Fibroblast of lung (primary cell): Measurements from ENCODE around the gene VTI1A. TPM values are rescaled to one million over a fixed set of nuclear protein-coding genes. Genes with fewer than 3 reads are reported as not detected.

ENCODE experiments used
- DNase-seq, 2 donors: peaks; one replicate each; pipeline versions ENCODE4 v3.0.0 to v3.0.0-alpha.2; 2010; ENCODE audit warnings: low read depth in 2 of 2
- H2AFZ ChIP-seq: 2 replicates; pipeline ENCODE4 v1.5.1; 2012; ENCODE audit warnings: low read length, control low read depth, inconsistent platforms
- H3K27ac ChIP-seq: 2 replicates; pipeline ENCODE4 v1.5.1; 2011; ENCODE audit warnings: low read length, control low read depth; ENCODE audit not compliant: insufficient read depth
- H3K27me3 ChIP-seq: 2 replicates; pipeline ENCODE4 v1.5.1; 2011; ENCODE audit warnings: mild to moderate bottlenecking, low read length; ENCODE audit not compliant: control insufficient read depth, insufficient read depth
- H3K36me3 ChIP-seq: 2 replicates; pipeline ENCODE4 v1.5.1; 2011; ENCODE audit warnings: low read length; ENCODE audit not compliant: control insufficient read depth, insufficient read depth
- H3K4me1 ChIP-seq: 2 replicates; pipeline ENCODE4 v1.5.1; 2011; ENCODE audit warnings: low read length; ENCODE audit not compliant: control insufficient read depth, insufficient read depth; ENCODE audit errors: extremely low read depth
- H3K4me2 ChIP-seq: 2 replicates; pipeline ENCODE4 v1.5.1; 2011; ENCODE audit warnings: low read length, control low read depth; ENCODE audit not compliant: insufficient read depth; ENCODE audit errors: extremely low read depth
- H3K4me3 ChIP-seq, 4 experiments: fragments of 200-600 bp in 1 of 4; sonication (generic) in 1 of 4; replicated peaks in 1 of 4; 2 replicates each; pipeline ENCODE4 v1.5.1; 2011 to 2016; ENCODE audit warnings: low read length in 4 of 4, low read depth in 3 of 4, mild to moderate bottlenecking in 3 of 4, control low read depth in 2 of 4, inconsistent platforms in 1 of 4, mixed read lengths in 1 of 4; ENCODE audit not compliant: insufficient read depth in 1 of 4; ENCODE audit errors: control extremely low read depth in 1 of 4
- H3K79me2 ChIP-seq: 2 replicates; pipeline ENCODE4 v1.5.1; 2012; ENCODE audit warnings: mild to moderate bottlenecking, low read length, inconsistent platforms; ENCODE audit not compliant: control insufficient read depth, insufficient read depth
- H3K9ac ChIP-seq: 2 replicates; pipeline ENCODE4 v1.5.1; 2011; ENCODE audit warnings: mild to moderate bottlenecking, low read length, control low read depth; ENCODE audit not compliant: insufficient read depth
- H3K9me3 ChIP-seq: 2 replicates; pipeline ENCODE4 v1.5.1; 2012; ENCODE audit warnings: low read depth, low read length; ENCODE audit not compliant: control insufficient read depth, insufficient read depth
- H4K20me1 ChIP-seq: 2 replicates; pipeline ENCODE4 v1.5.1; 2011; ENCODE audit warnings: low read length; ENCODE audit not compliant: control insufficient read depth, insufficient read depth; ENCODE audit errors: extremely low read depth
- EZH2 ChIP-seq: IDR thresholded peaks from 2 replicates; pipeline ENCODE4 v1.5.1; 2012; ENCODE audit warnings: low read length, control low read depth, mild to moderate bottlenecking; ENCODE audit errors: missing control alignments
- polyA plus RNA-seq, 2 donors: library from polyadenylated mRNA; depleted of rRNA in 1 of 2; stranded (reverse) in 1 of 2; unstranded in 1 of 2; fragments of >200 nt; gene quantifications; 2 replicates each; pipeline ENCODE4 v1.2.1, GENCODE V29; 2011 to 2012; ENCODE audit warnings: missing spikeins in 1 of 2
- total RNA-seq: library from RNA; depleted of rRNA; stranded (reverse); fragments of >200 nt; gene quantifications from 2 replicates; pipeline ENCODE4 v1.2.1, GENCODE V29; 2014
- TF ChIP-seq, protein P1 (sequence below), 2 donors: IDR thresholded peaks in 1 of 2; conservative IDR thresholded peaks in 1 of 2; 1 replicate in 1 of 2; 2 replicates in 1 of 2; pipeline ENCODE4 v1.5.1; 2011 to 2012; ENCODE audit warnings: low read length in 2 of 2, control low read depth in 1 of 2, inconsistent platforms in 1 of 2, low read depth in 1 of 2, mild to moderate bottlenecking in 1 of 2

The VTI1A gene
- total and polyA plus RNA-seq, 2 donors (not counting 1 experiment from before 2014, with no cell fraction given): 19.1 to 30.9 TPM

- Histone ChIP-seq H3K4me1 (no peaks in the 10 kb centered on the region), H3K4me2 (no peak overlapping the region), H3K9ac (no peak overlapping the region), H3K27ac (no peak overlapping the region), H3K9me3 (no peaks in the 10 kb centered on the region), H3K79me2 (no peaks in the 10 kb centered on the region), H3K36me3 (no peaks in the 10 kb centered on the region), H3K27me3 (no peaks in the 10 kb centered on the region), H4K20me1 (no peaks in the 10 kb centered on the region), H3K4me3 (no peak overlapping the region), H2AFZ (no peak overlapping the region)
- no peak for DNase-seq
- TF ChIP-seq, protein P1, sequence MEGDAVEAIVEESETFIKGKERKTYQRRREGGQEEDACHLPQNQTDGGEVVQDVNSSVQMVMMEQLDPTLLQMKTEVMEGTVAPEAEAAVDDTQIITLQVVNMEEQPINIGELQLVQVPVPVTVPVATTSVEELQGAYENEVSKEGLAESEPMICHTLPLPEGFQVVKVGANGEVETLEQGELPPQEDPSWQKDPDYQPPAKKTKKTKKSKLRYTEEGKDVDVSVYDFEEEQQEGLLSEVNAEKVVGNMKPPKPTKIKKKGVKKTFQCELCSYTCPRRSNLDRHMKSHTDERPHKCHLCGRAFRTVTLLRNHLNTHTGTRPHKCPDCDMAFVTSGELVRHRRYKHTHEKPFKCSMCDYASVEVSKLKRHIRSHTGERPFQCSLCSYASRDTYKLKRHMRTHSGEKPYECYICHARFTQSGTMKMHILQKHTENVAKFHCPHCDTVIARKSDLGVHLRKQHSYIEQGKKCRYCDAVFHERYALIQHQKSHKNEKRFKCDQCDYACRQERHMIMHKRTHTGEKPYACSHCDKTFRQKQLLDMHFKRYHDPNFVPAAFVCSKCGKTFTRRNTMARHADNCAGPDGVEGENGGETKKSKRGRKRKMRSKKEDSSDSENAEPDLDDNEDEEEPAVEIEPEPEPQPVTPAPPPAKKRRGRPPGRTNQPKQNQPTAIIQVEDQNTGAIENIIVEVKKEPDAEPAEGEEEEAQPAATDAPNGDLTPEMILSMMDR (conservative IDR thresholded peaks at IDR 0.05 in 1 of 2, IDR thresholded peaks at IDR 0.05 in 1 of 2; ENCODE audit: low read depth in 1 of 2, low read length in 2 of 2): no peak
- no peak for TF ChIP-seq EZH2
These were observed 158.0 kb downstream of the VTI1A start for GRCh38 chr10:112605063-112605462.

- H3K36me3 ChIP-seq: no peaks in the 10 kb centered on the region
- H3K9me3 ChIP-seq: no peaks in the 10 kb centered on the region
- no peak overlapping the region for H3K4me3 ChIP-seq
- H2AFZ ChIP-seq: no peak overlapping the region
- H3K79me2 ChIP-seq: no peaks in the 10 kb centered on the region
- no peak overlapping the region for H3K9ac ChIP-seq
- no peak overlapping the region for H3K27ac ChIP-seq
- no peak for DNase-seq
- H3K27me3 ChIP-seq: no peaks in the 10 kb centered on the region
- TF ChIP-seq, protein P1 (conservative IDR thresholded peaks at IDR 0.05 in 1 of 2, IDR thresholded peaks at IDR 0.05 in 1 of 2; ENCODE audit: low read depth in 1 of 2, low read length in 2 of 2): no peak
- no peak for TF ChIP-seq EZH2
- no peaks in the 10 kb centered on the region for H3K4me1 ChIP-seq
- H4K20me1 ChIP-seq: no peaks in the 10 kb centered on the region
- H3K4me2 ChIP-seq: no peak overlapping the region
These were observed 160.5 kb downstream of the VTI1A start for GRCh38 chr10:112607506-112607905.

DNA sequence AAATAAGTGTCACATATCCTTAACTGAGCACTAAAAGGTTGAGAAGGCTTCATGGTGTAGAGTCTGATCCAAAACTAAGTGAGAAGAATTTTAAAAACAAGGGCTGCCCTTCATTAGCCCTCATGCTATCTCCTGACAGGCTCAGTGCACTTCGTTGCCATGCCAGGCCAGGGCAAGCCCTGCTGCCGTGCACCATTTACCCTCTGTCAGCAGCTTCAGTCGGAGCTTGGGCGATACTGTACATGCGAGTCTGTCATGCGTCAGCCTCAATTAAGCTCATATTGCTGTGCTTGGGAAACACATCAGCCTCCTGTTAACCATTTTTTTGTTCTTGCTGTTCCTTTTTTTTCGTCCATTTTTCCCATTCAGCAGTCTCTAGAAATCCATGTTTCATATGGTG, 166.6 kb downstream of the VTI1A start:
- Histone ChIP-seq H4K20me1 (no peaks in the 10 kb centered on the region), H3K27ac (no peak overlapping the region), H3K79me2 (no peaks in the 10 kb centered on the region), H3K4me3 (no peak overlapping the region), H3K4me2 (no peak overlapping the region), H3K9me3 (no peaks in the 10 kb centered on the region), H3K27me3 (no peaks in the 10 kb centered on the region), H3K4me1 (no peaks in the 10 kb centered on the region), H2AFZ (no peak overlapping the region), H3K9ac (no peak overlapping the region), H3K36me3 (no peaks in the 10 kb centered on the region)
- DNase-seq: no peak
- TF ChIP-seq EZH2: no peak
- TF ChIP-seq, protein P1 (conservative IDR thresholded peaks at IDR 0.05 in 1 of 2, IDR thresholded peaks at IDR 0.05 in 1 of 2; ENCODE audit: low read depth in 1 of 2, low read length in 2 of 2): no peak
